K562 (cell line): Measurements from ENCODE around the gene UBE2K. TPM values are rescaled to one million over a fixed set of nuclear protein-coding genes. Genes with fewer than 3 reads are reported as not detected.

ENCODE experiments used
- CCNT2 ChIP-seq: IDR thresholded peaks from 2 replicates; pipeline ENCODE4 v1.6.1; 2011; ENCODE audit warnings: borderline replicate concordance, low read depth, mild to moderate bottlenecking, moderate library complexity, mixed read lengths, low read length; ENCODE audit not compliant: insufficient read length; ENCODE audit errors: extremely low read depth
- CEBPG ChIP-seq, 3 experiments: fragments of 200-800 bp in 1 of 3; sonication (Bioruptor generic) in 1 of 3; sonication (generic) in 1 of 3; formaldehyde crosslinking in 1 of 3; IDR thresholded peaks in 2 of 3; conservative IDR thresholded peaks in 1 of 3; 2 replicates each; pipeline versions ENCODE4 v1.6.1 to v1.8.0; 2016 to 2022; ENCODE audit warnings: missing compliant biosample characterization in 2 of 3, missing genetic modification characterization in 2 of 3, mild to moderate bottlenecking in 1 of 3, missing genetic modification reagents in 1 of 3
- E4F1 ChIP-seq: fragments of 250-450 bp; sonication (Bioruptor Pico); IDR thresholded peaks from 2 replicates; pipeline ENCODE4 v1.5.0; 2021; ENCODE audit warnings: mild to moderate bottlenecking, borderline replicate concordance
- FOXA3 ChIP-seq, 2 experiments: fragments of 450-650 bp in 1 of 2; sonication (generic) in 1 of 2; formaldehyde crosslinking; IDR thresholded peaks in 1 of 2; conservative IDR thresholded peaks in 1 of 2; 2 replicates each; pipeline versions ENCODE4 v1.4.0 to v1.8.0; 2020 to 2022; ENCODE audit warnings: mild to moderate bottlenecking in 2 of 2, missing genetic modification reagents in 1 of 2
- USF1 ChIP-seq: sonication (generic); formaldehyde crosslinking; IDR thresholded peaks from 2 replicates; pipeline ENCODE4 v1.9.0; 2022; ENCODE audit warnings: mild to moderate bottlenecking, missing genetic modification reagents
- ZNF324 ChIP-seq: fragments of 250-450 bp; sonication (Bioruptor Pico); IDR thresholded peaks from 2 replicates; pipeline ENCODE4 v1.4.0; 2020; ENCODE audit warnings: mild to moderate bottlenecking
- ZNF780A ChIP-seq: fragments of 250-450 bp; sonication (Bioruptor Pico); IDR thresholded peaks from 2 replicates; pipeline ENCODE4 v1.5.0; 2021; ENCODE audit warnings: mild to moderate bottlenecking
- polyA plus RNA-seq, 8 experiments: library from polyadenylated mRNA; depleted of rRNA in 4 of 8; stranded (reverse) in 5 of 8; unstranded in 3 of 8; fragments of >200 nt; fragmentation: Nextera tagmentation in 2 of 8; fragmentation: Illumina TruSeq in 1 of 8; extraction: Ambion mirVana in 2 of 8; extraction: Trizol in 1 of 8; gene quantifications; 2 replicates each; pipeline versions ENCODE4 v1.2.1 to v1.2.3, GENCODE V29; 2011 to 2014; ENCODE audit warnings: inconsistent platforms in 1 of 8, missing spikeins in 1 of 8
- total RNA-seq, 7 experiments: library from RNA; depleted of rRNA in 6 of 7; stranded (reverse); fragments of >200 nt in 6 of 7; fragmentation: Illumina TruSeq in 2 of 7; extraction: Trizol in 2 of 7; gene quantifications; 2 replicates each; pipeline versions ENCODE4 v1.2.1 to v1.2.3, GENCODE V29; 2011 to 2021; ENCODE audit warnings: low replicate concordance in 1 of 7

The UBE2K gene
- total and polyA plus RNA-seq, 9 of the 15 experiments (the other 6 are each of a cell fraction or from before 2014, with no cell fraction given) = 29.8 to 190 (median 62.6) TPM

- no peak for TF ChIP-seq E4F1 (CRISPR knock-in tag)
- TF ChIP-seq CCNT2 = no peak
- no peak for TF ChIP-seq FOXA3 (CRISPR knock-in tag; conservative IDR thresholded peaks at IDR 0.05 in 1 of 2, IDR thresholded peaks at IDR 0.05 in 1 of 2)
- TF ChIP-seq CEBPG (CRISPR knock-in tag; IDR thresholded peaks at IDR 0.05) = no peak
- no peak for TF ChIP-seq CEBPG (tag; conservative IDR thresholded peaks at IDR 0.05 in 1 of 2, IDR thresholded peaks at IDR 0.05 in 1 of 2)
- no peak for TF ChIP-seq USF1 (CRISPR knock-in tag)
- TF ChIP-seq ZNF324 (CRISPR knock-in tag) = no peak
- TF ChIP-seq ZNF780A (CRISPR knock-in tag) = no peak
- TF ChIP-seq, all 486 proteins: peak for 0
Measured at GRCh38 chr4:39713691-39714090, 15.8 kb downstream of the UBE2K start (continued).
